ENCODE data around the gene CYB5A. TPM values are rescaled to one million over a fixed set of nuclear protein-coding genes. Genes with fewer than 3 reads are reported as not detected.

Gene CYB5A
- total and polyA plus RNA-seq, 2 of the 8 experiments (the other 6 are each of a cell fraction or from before 2014, with no cell fraction given): 154 to 195 TPM

DNA sequence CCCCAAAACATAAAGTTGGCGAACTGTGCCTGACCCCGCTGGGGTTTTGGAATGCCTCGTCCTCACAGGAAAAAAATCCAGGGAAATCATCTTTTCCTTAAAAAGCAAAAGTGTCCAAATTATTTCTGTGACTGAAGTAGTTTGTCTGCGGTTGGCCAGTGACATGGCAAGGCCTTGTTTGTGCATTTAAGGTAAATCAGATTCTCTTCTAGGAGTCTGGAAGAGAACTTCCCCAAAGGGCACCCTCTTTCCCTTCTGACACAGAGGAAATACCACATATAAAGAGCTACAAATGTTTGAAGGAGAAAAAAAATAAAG lies 737 bp upstream of the CYB5A start (continued):
- TF ChIP-seq, protein P1, sequence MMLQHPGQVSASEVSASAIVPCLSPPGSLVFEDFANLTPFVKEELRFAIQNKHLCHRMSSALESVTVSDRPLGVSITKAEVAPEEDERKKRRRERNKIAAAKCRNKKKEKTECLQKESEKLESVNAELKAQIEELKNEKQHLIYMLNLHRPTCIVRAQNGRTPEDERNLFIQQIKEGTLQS (IDR thresholded peaks at IDR 0.05; ENCODE audit: insufficient read depth, low read depth, low read length): no peak

Measured in H1 (cell line).